Measurements from ENCODE around the gene KMT2C. TPM values are rescaled to one million over a fixed set of nuclear protein-coding genes. Genes with fewer than 3 reads are reported as not detected.
"Not testable (repeated sequence)": the region's sequence is repeated elsewhere in the genome, so short reads cannot be mapped to it uniquely, and the experiment has no call there.

KMT2C gene
- total RNA-seq, 8 experiments from 2014 or later: 27.8 to 64.0 (median 35.8) TPM

DNA sequence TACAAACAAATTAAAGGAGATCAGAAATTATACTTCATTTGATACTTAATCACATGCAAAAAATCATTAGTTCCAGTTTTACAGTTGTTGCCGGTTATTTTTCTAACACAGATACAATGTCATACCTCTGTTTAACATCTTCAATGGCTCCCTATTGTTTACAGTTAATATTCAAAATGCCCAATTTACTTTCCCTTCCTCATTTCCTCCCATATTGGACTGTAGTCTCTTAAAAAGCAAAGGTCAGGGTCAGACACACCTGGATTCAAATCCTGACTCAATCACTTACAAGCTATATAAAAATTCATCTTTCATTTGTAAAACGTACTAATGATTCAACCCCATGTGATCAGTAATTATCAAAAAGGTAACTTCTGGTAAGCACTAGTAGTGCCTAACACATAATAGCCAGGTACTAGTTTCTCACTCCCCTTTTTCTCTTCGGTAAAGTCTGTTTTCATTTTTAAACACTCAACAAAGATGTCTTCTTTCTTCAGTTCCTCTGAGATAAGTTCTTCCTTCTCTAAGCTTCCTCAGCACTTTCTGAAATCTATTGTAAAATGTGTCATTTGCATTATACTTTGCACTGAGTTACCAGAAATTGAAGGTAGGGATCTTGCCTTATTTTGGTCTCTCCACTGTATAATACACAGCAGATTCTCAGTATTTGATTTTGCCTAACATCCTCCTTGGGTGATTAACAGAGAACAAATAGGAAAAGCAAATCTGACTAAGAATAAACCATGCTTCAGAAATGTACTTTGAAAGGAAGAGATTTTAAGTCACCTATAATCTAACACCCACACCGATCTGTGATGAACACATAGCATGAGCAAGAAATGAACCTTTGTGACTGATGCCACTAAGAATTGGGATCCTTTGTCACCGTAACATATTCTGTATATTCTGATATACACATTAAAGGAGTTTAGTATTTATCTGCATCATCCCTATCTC is 16.1 kb downstream of the KMT2C start:
- WGBS, 10 experiments: 80 to 100% (median 95%) methylated on average over 1 to 5 of the region's 5 CpGs
- Histone ChIP-seq H3K4me3 (no peak overlapping the region), H3K27ac (no peak overlapping the region), H3K4me1 (replicated peaks in 1 of 2) (no peaks in the 10 kb centered on the region)
- in situ Hi-C loops (cut with MboI; ENCODE audit: low pct_unique_long_range_greater_than_20kb in 2 of 9, low sequenced_read_pairs in 9 of 9, unreplicated experiment in 9 of 9): no loop called here
- ATAC-seq (replicated peaks in 6 of 8): no peak

DNA sequence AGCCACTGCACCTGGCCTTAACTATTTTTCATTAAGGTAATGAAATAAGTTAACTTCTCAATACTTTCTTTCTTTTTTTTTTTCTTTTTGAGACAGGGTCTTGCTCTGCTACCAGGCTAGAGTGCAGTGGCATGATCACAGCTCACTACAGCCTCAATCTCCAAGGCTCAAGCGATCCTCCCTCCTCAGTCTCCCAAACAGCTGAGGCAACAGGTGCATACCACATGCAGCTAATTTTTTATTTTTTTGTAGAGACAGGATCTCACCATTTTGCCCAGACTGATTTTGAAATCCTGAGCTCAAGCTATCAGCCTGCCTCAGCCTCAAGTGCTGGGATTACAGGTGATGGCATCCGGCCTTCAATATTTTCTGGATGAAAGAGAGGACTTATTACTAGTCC is 21.0 kb downstream of the KMT2C start:
- Histone ChIP-seq H3K4me1 (replicated peaks in 1 of 2) (no peaks in the 10 kb centered on the region), H3K27ac (no peak overlapping the region), H3K4me3 (no peak overlapping the region)
- 80 to 100% (median 100%) methylated on average over 1 of the region's 2 CpGs; no CpG with 5 or more reads in 2 of the 10 experiments for WGBS, 10 experiments
- no peak for ATAC-seq (replicated peaks in 6 of 8)
- in situ Hi-C loops (cut with MboI; ENCODE audit: low pct_unique_long_range_greater_than_20kb in 2 of 9, low sequenced_read_pairs in 9 of 9, unreplicated experiment in 9 of 9): no loop called here

DNA sequence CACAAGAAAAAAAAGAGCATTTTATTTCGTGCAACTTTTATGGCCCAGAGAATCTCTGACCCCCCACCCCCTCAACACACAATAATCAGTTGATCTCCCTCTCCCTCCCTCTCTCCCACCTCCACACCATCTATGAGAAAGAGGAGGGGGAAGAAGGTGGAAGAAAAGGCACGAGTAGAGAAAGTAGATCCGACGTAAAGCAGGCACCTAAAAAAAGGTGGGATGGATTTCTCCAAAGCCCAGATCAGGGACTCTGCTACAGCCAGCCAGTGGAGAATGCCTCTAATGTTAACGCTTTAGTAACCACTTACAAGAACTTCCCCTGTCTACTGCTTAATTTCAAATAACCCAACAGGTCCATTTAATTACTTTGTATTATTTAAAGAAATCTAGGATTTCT is 24.4 kb downstream of the KMT2C start:
- in situ Hi-C loops (cut with MboI; ENCODE audit: low pct_unique_long_range_greater_than_20kb in 2 of 9, low sequenced_read_pairs in 9 of 9, unreplicated experiment in 9 of 9): no loop called here
- WGBS, 10 experiments: 0 to 42% (median 21%) methylated on average over 1 to 5 of the region's 5 CpGs
- H3K27ac ChIP-seq: no peak overlapping the region
- no peaks in the 10 kb centered on the region for H3K4me1 ChIP-seq (replicated peaks in 1 of 2)
- no peak overlapping the region for H3K4me3 ChIP-seq
- ATAC-seq (replicated peaks in 6 of 8): peak in 6 of 8 experiments; percentile 35 to 71 (median 50)

DNA sequence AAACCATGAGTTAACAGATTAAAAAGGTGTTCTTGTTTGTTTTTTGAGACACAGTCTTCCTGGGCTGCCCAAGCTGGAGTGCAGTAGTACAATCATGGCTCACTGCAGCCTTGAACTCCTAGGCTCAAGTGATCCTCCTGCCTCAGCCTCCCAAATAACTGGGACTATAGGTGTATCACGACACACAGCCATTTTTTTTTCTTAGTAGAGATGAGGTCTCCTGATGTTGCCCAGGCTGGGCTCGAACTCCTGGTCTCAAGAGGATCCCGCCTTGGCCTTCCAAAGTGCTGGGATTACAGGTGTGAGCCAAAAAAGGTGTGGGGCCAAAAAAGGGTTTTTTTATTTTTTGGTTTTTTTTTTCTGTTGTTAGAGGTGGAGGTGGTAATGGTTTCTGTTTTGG is 29.3 kb downstream of the KMT2C start:
- peak in 1 of 8 experiments; percentile 6 for ATAC-seq (replicated peaks in 6 of 8)
- 12 to 25% (median 19%) methylated on average over 3 of the region's 3 CpGs for WGBS, 10 experiments
- H3K27ac ChIP-seq: no peak overlapping the region
- in situ Hi-C loops (cut with MboI; ENCODE audit: low pct_unique_long_range_greater_than_20kb in 2 of 9, low sequenced_read_pairs in 9 of 9, unreplicated experiment in 9 of 9): no loop called here
- no peak overlapping the region for H3K4me3 ChIP-seq
- H3K4me1 ChIP-seq (replicated peaks in 1 of 2): no peaks in the 10 kb centered on the region

DNA sequence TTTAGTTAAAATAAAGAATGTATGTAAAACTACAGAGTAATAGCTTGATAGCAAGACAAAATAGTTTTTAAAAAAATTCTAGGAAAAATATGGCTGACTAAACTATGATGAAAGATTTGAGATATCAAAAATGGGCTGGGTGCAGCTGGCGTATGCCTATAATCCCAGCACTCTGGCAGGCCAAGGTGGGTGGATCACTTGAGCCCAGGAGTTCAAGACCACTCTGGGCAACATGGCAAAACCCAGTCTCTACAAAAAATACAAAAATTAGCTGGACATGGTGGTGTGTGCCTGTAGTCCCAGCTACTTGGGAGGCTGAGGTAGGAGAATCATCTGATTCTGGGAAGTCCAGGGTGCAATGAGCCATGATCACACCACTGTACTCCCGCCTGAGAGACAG is 29.8 kb downstream of the KMT2C start:
- H3K4me3 ChIP-seq; in situ Hi-C loops (cut with MboI; ENCODE audit: low pct_unique_long_range_greater_than_20kb in 2 of 9, low sequenced_read_pairs in 9 of 9, unreplicated experiment in 9 of 9); H3K27ac ChIP-seq; H3K4me1 ChIP-seq (replicated peaks in 1 of 2): not testable (repeated sequence)
- ATAC-seq (replicated peaks in 6 of 8): peak in 1 of 8 experiments; percentile 22
- 24 to 43% (median 29%) methylated on average over 2 of the region's 2 CpGs for WGBS, 10 experiments

DNA sequence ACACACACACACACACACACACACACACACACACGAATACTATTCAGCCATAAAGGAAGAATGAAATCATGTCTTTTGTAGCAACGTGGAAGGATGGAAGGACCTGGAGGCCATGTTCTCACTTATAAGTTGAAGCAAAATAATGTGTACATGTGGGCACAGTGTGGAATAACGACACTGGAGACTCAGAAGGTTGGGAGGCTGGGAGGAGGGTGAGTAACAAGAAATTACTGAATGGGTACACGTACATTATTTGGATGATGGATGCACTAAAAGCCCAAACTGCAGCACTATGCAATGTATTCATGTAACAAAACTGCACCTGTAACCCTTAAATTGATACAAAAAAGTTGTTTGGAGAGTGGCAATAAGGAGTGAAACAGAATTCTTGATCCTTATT is 32.1 kb downstream of the KMT2C start:
- Histone ChIP-seq H3K4me1 (replicated peaks in 1 of 2) (no peaks in the 10 kb centered on the region), H3K27ac (no peak overlapping the region), H3K4me3 (no peak overlapping the region)
- WGBS, 10 experiments: 16 to 44% (median 25%) methylated on average over 4 of the region's 4 CpGs
- no peak for ATAC-seq (replicated peaks in 6 of 8)
- in situ Hi-C loops (cut with MboI; ENCODE audit: low pct_unique_long_range_greater_than_20kb in 2 of 9, low sequenced_read_pairs in 9 of 9, unreplicated experiment in 9 of 9): no loop called here

DNA sequence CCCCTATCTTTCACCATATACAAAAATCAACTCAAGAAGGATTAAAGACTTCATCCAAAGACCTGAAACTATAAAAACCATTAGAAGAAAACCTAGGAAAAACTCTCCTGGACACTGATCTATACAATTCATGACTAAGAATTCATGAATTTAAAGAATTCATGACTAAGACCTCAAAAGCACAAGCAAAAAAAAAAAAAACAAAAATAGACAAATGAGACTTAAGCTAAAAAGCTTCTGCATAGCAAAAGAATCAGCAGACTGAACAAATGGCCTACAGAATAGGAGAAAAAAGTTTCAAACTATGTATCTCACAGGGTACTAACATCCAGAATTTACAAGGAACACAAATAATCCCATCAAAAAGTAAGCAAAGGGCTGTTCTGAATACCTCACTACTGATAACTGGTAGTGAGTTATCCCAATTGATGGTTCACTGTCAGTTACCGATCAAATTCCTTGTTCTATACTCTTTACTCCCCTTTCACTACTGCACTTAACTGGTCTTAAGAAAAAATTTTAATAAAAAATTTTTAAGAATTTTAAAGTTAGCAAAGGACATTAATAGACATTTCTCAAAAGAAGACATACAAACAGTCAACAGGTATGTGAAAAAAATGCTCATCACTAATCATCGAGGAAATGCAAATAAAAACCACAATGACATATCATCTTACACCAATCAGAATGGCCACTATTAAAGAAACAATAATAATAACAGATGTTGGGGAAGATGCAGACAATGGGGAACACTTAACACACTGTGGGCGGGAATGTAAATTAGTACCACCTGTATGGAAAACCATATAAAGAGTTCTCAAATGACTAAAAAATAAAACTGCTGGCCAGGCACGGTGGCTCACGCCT is 33.2 kb downstream of the KMT2C start:
- WGBS, 10 experiments: 21 to 55% (median 31%) methylated on average over 5 of the region's 5 CpGs
- no peak overlapping the region for H3K27ac ChIP-seq
- in situ Hi-C loops (cut with MboI; ENCODE audit: low pct_unique_long_range_greater_than_20kb in 2 of 9, low sequenced_read_pairs in 9 of 9, unreplicated experiment in 9 of 9): no loop called here
- H3K4me3 ChIP-seq: no peak overlapping the region
- peak in 1 of 8 experiments; percentile 19 for ATAC-seq (replicated peaks in 6 of 8)
- H3K4me1 ChIP-seq (replicated peaks in 1 of 2): no peaks in the 10 kb centered on the region

DNA sequence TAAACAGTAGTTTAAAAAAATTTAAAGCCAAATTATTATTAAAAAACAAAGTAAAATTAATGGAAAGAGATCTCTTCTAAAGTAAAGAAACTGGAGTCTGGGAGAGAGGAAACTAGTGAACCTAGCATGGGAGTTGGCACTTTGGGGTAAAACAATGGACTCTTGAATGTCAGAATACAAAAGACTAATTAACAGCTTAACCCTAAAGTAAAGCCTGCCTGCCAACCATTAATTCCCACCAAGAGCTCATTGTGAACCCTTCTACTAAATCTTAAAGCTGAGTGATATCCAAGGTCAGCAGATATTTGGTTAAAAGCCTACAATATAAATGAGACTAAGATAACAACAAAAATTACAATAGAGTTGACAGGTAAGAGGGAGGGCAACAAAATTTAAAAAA is 36.5 kb downstream of the KMT2C start:
- H3K27ac ChIP-seq: no peak overlapping the region
- in situ Hi-C loops (cut with MboI; ENCODE audit: low pct_unique_long_range_greater_than_20kb in 2 of 9, low sequenced_read_pairs in 9 of 9, unreplicated experiment in 9 of 9): no loop called here
- no peak overlapping the region for H3K4me3 ChIP-seq
- no peak for ATAC-seq (replicated peaks in 6 of 8)
- H3K4me1 ChIP-seq (replicated peaks in 1 of 2): no peaks in the 10 kb centered on the region

DNA sequence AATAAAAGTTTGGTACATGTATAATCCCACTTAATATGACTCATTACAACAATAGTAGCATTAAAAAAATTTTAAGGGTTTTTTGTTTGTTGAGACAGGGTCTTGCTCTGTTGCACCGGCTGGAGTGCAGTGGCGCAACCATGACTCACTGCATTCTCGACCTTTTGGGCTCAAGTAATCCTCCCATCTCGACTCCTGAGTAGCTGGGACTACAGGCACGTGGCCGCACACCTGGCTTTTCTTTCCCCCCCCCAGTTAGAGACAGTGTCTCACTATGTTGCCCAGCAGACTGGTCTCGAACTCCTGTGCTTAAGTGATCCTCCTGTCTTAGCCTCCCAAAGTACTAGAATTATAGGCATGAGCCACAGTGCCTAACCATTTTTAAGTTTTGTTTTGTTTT is 40.7 kb downstream of the KMT2C start:
- Histone ChIP-seq H3K27ac (no peak overlapping the region), H3K4me3 (no peak overlapping the region), H3K4me1 (replicated peaks in 1 of 2) (no peaks in the 10 kb centered on the region)
- no peak for ATAC-seq (replicated peaks in 6 of 8)
- WGBS, 10 experiments: 87 to 100% (median 93%) methylated on average over 2 to 4 of the region's 7 CpGs; no CpG with 5 or more reads in 1 of the 10 experiments
- in situ Hi-C loops (cut with MboI; ENCODE audit: low pct_unique_long_range_greater_than_20kb in 2 of 9, low sequenced_read_pairs in 9 of 9, unreplicated experiment in 9 of 9): no loop called here

DNA sequence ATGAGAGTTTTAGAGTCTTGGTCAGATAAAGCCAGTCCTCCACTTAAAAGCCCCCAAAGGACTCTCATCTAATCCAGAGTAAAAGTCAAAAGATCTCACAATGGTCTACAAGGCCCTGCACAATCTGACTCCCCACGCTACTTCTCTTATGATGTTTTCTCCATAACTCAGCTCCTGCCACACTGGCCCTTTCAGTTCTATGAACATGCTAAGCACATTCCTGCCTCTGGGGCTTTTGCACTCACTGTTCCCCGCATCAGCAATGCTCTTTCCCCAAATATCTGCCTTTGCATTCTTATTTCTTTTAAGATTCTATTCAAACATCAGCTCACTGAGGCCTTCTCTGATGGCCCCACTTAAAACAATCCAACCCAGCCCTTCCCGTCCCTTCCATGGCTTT is 41.6 kb downstream of the KMT2C start:
- in situ Hi-C loops (cut with MboI; ENCODE audit: low pct_unique_long_range_greater_than_20kb in 2 of 9, low sequenced_read_pairs in 9 of 9, unreplicated experiment in 9 of 9); H3K27ac ChIP-seq; H3K4me1 ChIP-seq (replicated peaks in 1 of 2); H3K4me3 ChIP-seq: not testable (repeated sequence)
- ATAC-seq (replicated peaks in 6 of 8): peak; percentile 41 to 97 (median 72)
- 19 to 57% (median 41%) methylated on average over 1 to 3 of the region's 3 CpGs for WGBS, 10 experiments

DNA sequence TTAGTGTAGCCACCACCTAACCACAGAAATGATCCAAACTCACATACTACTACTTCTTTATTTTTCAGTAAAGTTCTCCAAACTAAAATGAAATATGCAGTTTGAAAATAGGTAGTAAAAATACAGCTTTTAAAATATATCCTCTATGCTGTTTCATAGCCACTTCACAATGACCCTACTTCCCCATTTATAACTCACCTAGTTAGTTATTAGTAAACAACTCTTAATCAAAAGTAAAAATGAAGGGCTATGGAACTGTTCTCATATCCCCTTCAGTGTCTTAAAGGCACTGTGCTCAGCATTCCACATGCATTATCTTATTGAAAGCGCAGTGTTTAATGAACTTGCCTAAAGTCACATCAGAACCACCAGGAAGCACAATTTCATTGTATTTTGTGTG is 43.5 kb downstream of the KMT2C start:
- no peak for ATAC-seq (replicated peaks in 6 of 8)
- H3K27ac ChIP-seq: no peak overlapping the region
- WGBS, 10 experiments: 71 to 100% (median 88%) methylated on average over 1 of the region's 1 CpG; no CpG with 5 or more reads in 3 of the 10 experiments
- H3K4me1 ChIP-seq (replicated peaks in 1 of 2): no peaks in the 10 kb centered on the region
- in situ Hi-C loops (cut with MboI; ENCODE audit: low pct_unique_long_range_greater_than_20kb in 2 of 9, low sequenced_read_pairs in 9 of 9, unreplicated experiment in 9 of 9): no loop called here
- no peak overlapping the region for H3K4me3 ChIP-seq

DNA sequence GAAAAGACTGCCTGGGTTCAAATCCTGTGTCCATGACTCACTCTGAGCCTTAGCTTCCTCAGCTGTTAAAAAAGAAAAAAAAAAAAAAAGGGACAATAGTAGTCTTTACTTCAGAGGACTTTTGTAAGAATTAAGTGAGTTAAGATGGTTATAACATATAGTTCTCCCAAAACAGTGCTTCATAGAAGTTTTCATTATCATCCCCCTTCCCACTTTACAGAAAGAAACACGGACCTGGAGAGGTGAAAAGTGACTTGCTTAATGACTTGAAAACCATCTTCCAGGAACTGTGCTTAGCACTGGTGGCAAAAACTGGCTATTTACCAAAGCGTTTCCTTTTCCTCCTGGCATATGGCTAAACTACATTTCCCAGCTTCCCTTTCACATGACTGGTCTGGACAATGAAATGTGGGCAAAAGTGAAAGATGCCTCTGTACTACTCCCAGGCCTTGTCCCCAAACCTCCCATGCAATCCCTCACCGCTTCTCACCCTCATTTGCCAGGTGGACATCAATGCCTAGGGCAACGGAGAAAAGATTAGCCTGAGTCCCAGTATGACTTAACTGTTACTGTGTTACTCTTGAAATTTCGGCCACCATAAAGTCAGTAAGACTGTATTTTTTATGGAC is 49.6 kb downstream of the KMT2C start:
- H3K27ac ChIP-seq; in situ Hi-C loops (cut with MboI; ENCODE audit: low pct_unique_long_range_greater_than_20kb in 2 of 9, low sequenced_read_pairs in 9 of 9, unreplicated experiment in 9 of 9); H3K4me1 ChIP-seq (replicated peaks in 1 of 2); H3K4me3 ChIP-seq: not testable (repeated sequence)
- WGBS, 10 experiments: 0 to 80% (median 47%) methylated on average over 1 to 4 of the region's 5 CpGs; no CpG with 5 or more reads in 4 of the 10 experiments
- peak in 2 of 8 experiments; percentile 8 to 20 for ATAC-seq (replicated peaks in 6 of 8)

All from motor neuron (in vitro differentiated cells).